22Rv1 (cell line): Measurements from ENCODE around the gene PTMA.

ENCODE experiments used
- H3K27ac ChIP-seq: fragments of 450-650 bp; 2 replicates; pipeline ENCODE4 v1.5.1; 2017
- ZFX ChIP-seq: fragments of 450-650 bp; IDR thresholded peaks from 2 replicates; pipeline ENCODE4 v1.6.1; 2017; ENCODE audit warnings: antibody characterized with exemption, borderline replicate concordance
- TF ChIP-seq, protein P1 (sequence below): fragments of 450-650 bp; IDR thresholded peaks from 2 replicates; pipeline ENCODE4 v1.5.1; 2017; ENCODE audit warnings: mild to moderate bottlenecking

PTMA gene

DNA sequence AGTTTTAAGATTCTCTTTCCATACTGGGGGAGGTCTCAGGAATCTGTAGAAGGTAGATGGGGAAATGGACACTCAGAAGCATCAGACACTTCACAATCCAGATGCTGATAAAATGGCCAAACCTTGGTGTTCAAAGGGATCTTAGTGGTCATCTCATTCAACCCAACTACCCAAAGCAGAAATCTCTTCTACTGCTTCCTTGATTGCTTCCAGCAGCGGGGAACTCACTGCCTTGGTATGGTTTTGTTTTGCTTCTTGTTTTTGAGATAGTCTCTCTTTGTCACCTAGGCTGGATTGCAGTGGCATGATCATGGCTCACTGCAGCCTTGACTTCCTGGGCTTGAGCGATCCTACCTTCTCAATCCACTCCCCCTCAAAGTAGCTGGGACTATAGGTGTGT, 39.3 kb upstream of the PTMA start:
- TF ChIP-seq, protein P1, sequence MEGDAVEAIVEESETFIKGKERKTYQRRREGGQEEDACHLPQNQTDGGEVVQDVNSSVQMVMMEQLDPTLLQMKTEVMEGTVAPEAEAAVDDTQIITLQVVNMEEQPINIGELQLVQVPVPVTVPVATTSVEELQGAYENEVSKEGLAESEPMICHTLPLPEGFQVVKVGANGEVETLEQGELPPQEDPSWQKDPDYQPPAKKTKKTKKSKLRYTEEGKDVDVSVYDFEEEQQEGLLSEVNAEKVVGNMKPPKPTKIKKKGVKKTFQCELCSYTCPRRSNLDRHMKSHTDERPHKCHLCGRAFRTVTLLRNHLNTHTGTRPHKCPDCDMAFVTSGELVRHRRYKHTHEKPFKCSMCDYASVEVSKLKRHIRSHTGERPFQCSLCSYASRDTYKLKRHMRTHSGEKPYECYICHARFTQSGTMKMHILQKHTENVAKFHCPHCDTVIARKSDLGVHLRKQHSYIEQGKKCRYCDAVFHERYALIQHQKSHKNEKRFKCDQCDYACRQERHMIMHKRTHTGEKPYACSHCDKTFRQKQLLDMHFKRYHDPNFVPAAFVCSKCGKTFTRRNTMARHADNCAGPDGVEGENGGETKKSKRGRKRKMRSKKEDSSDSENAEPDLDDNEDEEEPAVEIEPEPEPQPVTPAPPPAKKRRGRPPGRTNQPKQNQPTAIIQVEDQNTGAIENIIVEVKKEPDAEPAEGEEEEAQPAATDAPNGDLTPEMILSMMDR, result no peak
- no peak for TF ChIP-seq ZFX
- H3K27ac ChIP-seq, result no peak overlapping the region

DNA sequence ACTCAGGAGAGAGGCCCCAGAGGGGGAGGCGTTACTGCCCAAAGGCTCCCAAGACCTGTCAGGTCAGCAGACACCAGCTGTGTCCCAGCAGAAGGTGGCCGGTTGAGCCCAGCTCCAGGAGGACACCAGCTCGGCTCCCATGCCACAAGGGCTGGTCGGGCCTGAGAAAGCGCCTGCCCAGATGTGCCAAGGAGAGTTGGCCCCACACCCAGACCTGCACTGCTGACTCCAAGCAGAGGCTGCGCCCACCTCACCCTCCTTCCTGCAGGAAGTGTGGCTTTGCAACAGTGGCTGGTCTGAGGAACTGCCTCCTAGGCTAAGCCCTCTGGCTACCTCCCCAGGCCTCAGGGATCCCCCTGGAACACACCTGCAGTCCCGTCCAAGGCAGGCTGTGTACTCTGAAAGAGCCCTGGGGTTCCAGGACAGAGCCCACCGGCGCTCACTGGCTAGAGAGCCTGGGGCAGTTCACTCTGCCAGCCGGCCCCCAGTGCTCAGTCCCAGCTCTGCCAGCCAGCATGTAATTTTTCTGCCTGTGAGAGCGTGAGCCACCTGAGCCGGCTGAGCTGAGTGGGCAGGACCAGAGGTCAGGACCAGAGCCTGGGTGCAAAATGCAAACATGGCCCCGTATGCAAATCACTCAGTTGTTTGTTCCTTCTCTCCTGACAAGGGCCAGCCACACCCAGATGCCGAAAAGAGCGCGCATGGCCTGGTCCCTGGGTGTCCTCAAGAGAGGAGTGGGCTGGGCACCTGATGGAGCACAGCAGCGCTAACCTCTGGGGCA, 36.9 kb upstream of the PTMA start:
- no peak overlapping the region for H3K27ac ChIP-seq
- TF ChIP-seq, protein P1, result no peak

DNA sequence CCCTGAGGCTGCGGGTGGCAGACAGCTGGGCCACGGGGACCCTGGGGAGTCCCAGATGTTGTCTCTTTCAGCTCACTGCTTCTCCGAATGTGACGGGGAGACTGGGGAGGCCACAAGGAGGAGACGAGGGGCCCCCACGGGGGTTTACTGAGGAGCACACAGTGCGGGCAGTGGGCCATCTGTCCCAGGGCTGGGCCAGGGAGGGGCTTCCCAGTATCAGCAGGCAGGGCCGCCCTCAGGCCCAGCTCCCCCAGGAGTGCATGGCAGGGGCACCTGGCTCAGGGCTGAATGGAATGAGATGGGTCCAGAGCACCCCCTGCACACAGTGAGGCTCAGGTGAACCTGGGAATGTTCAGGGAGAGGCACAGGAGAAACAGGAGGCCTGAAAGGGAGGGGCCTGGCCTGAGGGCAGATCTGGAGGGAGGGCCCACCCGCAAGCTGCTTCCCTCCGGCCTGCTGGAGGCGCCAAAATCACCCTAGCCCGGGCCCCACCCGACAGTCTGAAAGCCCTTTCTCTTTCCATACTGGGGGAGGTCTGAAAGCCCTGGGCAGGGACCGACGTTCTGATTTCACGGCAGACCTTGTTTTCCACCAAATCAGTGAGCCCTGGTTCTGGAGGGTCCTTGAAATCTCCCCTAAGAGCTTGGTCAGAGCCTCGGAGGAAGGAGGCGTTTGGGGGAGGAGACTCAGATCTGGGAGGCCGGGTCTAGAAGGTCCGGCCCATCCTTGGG, 35.5 kb upstream of the PTMA start:
- no peak overlapping the region for H3K27ac ChIP-seq
- TF ChIP-seq, protein P1, result peak; percentile 48
- no peak for TF ChIP-seq ZFX

DNA sequence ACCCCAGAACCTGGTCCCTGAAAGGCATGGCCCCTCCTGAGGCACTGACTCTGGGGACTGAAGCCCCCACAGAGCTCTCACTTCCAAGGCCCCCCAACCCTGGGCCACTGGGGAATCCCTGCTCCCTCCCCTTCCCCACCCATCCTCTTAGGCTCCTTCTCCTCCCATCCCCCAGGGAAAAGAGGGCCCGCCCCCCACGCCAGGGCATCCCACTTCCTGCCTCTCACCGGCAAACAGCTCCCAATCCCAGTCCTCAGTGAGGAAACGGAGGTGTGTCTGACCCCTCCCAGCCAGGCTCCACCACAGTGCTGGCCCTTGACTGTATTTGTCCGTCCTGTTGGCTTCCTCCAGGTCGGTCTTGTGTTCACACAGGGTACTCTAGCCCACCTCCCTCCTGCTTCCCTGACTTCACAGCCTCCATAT, 35.0 kb upstream of the PTMA start:
- no peak for TF ChIP-seq ZFX
- H3K27ac ChIP-seq, result no peak overlapping the region

DNA sequence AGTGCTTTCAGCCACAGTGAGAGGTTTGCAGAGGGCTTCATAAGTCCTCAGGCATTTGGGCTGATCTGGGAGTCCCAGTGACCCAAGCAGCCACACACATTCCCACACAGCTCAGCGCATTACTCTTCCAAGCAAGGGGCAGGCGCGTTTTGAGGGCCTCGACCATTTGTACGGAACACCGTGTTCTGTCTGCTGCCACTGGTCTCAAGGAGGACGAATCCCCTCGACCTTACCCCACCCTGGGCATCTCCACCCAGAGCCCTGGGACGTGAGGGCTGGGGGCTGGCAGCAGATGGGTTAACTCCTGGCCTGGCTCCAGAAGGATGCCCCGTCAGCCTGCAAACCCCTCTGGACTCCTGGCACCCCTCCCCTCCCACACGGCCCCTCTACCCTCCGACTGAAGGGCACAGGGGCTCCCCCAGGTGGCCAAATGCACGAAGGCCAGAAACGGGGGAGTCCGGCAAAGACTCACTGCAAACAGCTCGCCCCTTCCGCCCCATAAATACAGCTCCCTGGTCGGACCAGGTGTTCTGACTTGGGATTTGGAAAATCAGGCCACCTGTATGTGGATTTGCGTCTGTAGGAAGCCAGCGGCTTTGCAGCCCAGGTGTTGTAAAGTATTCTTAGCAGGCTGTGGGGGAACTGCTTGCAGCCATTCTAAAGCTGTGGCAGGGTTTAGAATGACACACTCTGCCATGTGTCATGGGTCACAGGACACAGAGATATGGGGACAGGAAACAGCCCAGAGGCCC, 33.6 kb upstream of the PTMA start:
- no peak overlapping the region for H3K27ac ChIP-seq
- no peak for TF ChIP-seq ZFX
- TF ChIP-seq, protein P1, result peak; percentile 77

DNA sequence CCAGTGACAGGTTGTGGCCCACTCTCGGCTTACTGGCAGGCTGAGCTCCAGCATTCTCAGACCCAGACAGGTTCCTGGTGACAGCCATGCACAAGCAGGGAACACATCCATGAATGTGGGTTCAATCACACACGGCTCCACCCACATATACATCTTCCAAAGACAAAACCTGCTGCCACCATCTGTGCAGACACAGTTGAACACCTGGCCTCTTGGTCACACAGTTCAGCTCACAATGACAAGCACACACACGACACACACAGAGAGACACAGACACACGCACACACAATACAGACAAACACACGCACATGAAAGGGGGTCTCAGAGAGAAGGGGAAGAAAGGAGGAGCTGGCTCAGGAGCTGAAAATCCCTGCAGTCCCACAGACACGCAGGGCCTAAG, 32.1 kb upstream of the PTMA start:
- no peak overlapping the region for H3K27ac ChIP-seq
- TF ChIP-seq, protein P1, result no peak
- no peak for TF ChIP-seq ZFX

DNA sequence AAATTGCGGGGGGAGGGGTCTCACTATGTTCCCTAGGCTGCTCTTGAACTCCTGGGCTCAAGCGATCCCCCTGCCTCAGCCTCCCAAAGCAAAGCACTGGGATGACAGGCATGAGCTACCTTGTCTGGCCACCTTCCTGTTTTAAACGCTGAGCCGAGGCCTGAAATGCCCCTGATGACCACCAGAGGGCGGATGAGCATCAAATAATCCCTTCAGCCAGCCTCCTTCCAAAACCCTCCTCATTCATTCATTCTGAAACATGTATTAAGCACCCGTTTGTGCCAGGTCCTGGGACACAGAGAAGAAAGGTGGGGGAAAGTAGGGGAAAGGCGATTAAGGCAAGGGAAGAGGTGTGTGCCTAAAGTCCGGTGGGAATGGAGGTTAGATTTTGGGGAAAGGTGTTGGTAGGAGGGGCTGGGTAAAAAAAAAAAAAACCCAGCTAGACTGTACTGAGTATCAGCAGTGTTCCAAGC, 30.7 kb upstream of the PTMA start:
- H3K27ac ChIP-seq, result 0 out of 2 replicates have a peak overlapping the region, but pooled peaks have one; percentile 15
- no peak for TF ChIP-seq ZFX
- TF ChIP-seq, protein P1, result peak; percentile 90
